HEK293 (cell line): ENCODE data around the gene CNIH3.

ENCODE experiments used
- CTCF ChIA-PET: fragments of 350-600 bp; formaldehyde crosslinking; extraction: SDS; loops from one replicate; lab custom pipeline; 2021; ENCODE audit warnings: antibody characterized with exemption; lab: Yijun Ruan, JAX
- POLR2A ChIA-PET: fragments of 300-600 bp; formaldehyde crosslinking; extraction: SDS; loops from one replicate; lab custom pipeline; 2020; ENCODE audit warnings: antibody characterized with exemption, inconsistent platforms; lab: Yijun Ruan, JAX
- H3K27ac ChIP-seq: fragments of 200-500 bp; sonication (Bioruptor generic); 2 replicates; pipeline ENCODE4 v1.5.1; 2014; ENCODE audit warnings: low read depth, low read length, control low read depth, inconsistent platforms; ENCODE audit errors: extremely low read depth
- H3K36me3 ChIP-seq, 2 experiments: fragments of 200-500 bp in 1 of 2; sonication (Bioruptor generic) in 1 of 2; 1 replicate in 1 of 2; 2 replicates in 1 of 2; pipeline ENCODE4 v1.5.1; 2014 to 2017; ENCODE audit warnings: inconsistent platforms in 2 of 2, low read length in 2 of 2; ENCODE audit not compliant: control insufficient read depth in 2 of 2, insufficient read depth in 1 of 2
- H3K4me1 ChIP-seq: fragments of 200-500 bp; sonication (Bioruptor generic); 2 replicates; pipeline ENCODE4 v1.5.1; 2014; ENCODE audit warnings: mild to moderate bottlenecking, low read length, inconsistent platforms; ENCODE audit not compliant: control insufficient read depth, insufficient read depth
- H3K4me3 ChIP-seq: 2 replicates; pipeline ENCODE4 v1.5.1; 2011; ENCODE audit warnings: low read depth, mild to moderate bottlenecking, control low read depth, low read length, moderate library complexity
- H3K9me3 ChIP-seq: fragments of 200-500 bp; sonication (Bioruptor generic); 2 replicates; pipeline ENCODE4 v1.5.1; 2014; ENCODE audit warnings: low read depth, low read length, inconsistent platforms; ENCODE audit not compliant: control insufficient read depth, insufficient read depth
- BCL6B ChIP-seq: fragments of 450-650 bp; formaldehyde crosslinking; IDR thresholded peaks from 2 replicates; pipeline ENCODE4 v1.5.1; 2017; ENCODE audit warnings: missing biosample characterization, missing genetic modification characterization
- IKZF3 ChIP-seq: fragments of 450-650 bp; IDR thresholded peaks from 2 replicates; pipeline ENCODE4 v1.5.0; 2018; ENCODE audit warnings: missing biosample characterization, mild to moderate bottlenecking, missing genetic modification characterization, moderate library complexity
- PRDM1 ChIP-seq: fragments of 450-650 bp; formaldehyde crosslinking; IDR thresholded peaks from 2 replicates; pipeline ENCODE4; 2016; ENCODE audit warnings: missing biosample characterization, missing genetic modification characterization
- YY2 ChIP-seq: fragments of 450-650 bp; formaldehyde crosslinking; IDR thresholded peaks from 2 replicates; pipeline ENCODE4 v1.5.1; 2016; ENCODE audit warnings: missing biosample characterization, missing genetic modification characterization
- ZBTB6 ChIP-seq: fragments of 450-650 bp; formaldehyde crosslinking; IDR thresholded peaks from 2 replicates; pipeline ENCODE4 v1.5.1; 2017; ENCODE audit warnings: missing biosample characterization, missing genetic modification characterization
- ZNF18 ChIP-seq: fragments of 450-650 bp; formaldehyde crosslinking; IDR thresholded peaks from 2 replicates; pipeline ENCODE4 v1.5.1; 2016; ENCODE audit warnings: missing biosample characterization, missing genetic modification characterization
- ZNF302 ChIP-seq: fragments of 450-650 bp; formaldehyde crosslinking; IDR thresholded peaks from 2 replicates; pipeline ENCODE4 v1.5.1; 2016; ENCODE audit warnings: missing biosample characterization, missing genetic modification characterization, low read depth
- ZNF324 ChIP-seq: fragments of 450-650 bp; formaldehyde crosslinking; IDR thresholded peaks from 2 replicates; pipeline ENCODE4 v1.5.1; 2016; ENCODE audit warnings: missing biosample characterization, missing genetic modification characterization
- ZNF354C ChIP-seq: fragments of 450-650 bp; formaldehyde crosslinking; IDR thresholded peaks from 2 replicates; pipeline ENCODE4 v1.5.1; 2016; ENCODE audit warnings: missing biosample characterization, missing genetic modification characterization, low read depth, borderline replicate concordance
- ZNF514 ChIP-seq: fragments of 450-650 bp; formaldehyde crosslinking; IDR thresholded peaks from 2 replicates; pipeline ENCODE4 v1.5.1; 2016; ENCODE audit warnings: missing biosample characterization, missing genetic modification characterization
- ZNF571 ChIP-seq: fragments of 450-650 bp; formaldehyde crosslinking; IDR thresholded peaks from 2 replicates; pipeline ENCODE4 v1.5.0; 2017; ENCODE audit warnings: missing biosample characterization, missing genetic modification characterization
- ZNF670 ChIP-seq: fragments of 450-650 bp; formaldehyde crosslinking; IDR thresholded peaks from 2 replicates; pipeline ENCODE4 v1.5.1; 2016; ENCODE audit warnings: missing biosample characterization, missing genetic modification characterization, low read depth
- ZNF791 ChIP-seq: fragments of 450-650 bp; formaldehyde crosslinking; IDR thresholded peaks from 2 replicates; pipeline ENCODE4 v1.5.1; 2016; ENCODE audit warnings: missing biosample characterization, missing genetic modification characterization
- ZNF837 ChIP-seq: fragments of 450-650 bp; formaldehyde crosslinking; IDR thresholded peaks from 2 replicates; pipeline ENCODE4 v1.5.1; 2016; ENCODE audit warnings: missing biosample characterization, missing genetic modification characterization
- TF ChIP-seq, protein P1 (sequence below): fragments of 450-650 bp; formaldehyde crosslinking; conservative IDR thresholded peaks from 2 replicates; pipeline ENCODE4 v1.5.1; 2016; ENCODE audit warnings: low read depth, missing biosample characterization, missing genetic modification characterization
- TF ChIP-seq, protein P2 (sequence below): fragments of 450-650 bp; formaldehyde crosslinking; IDR thresholded peaks from 2 replicates; pipeline ENCODE4 v1.5.1; 2016; ENCODE audit warnings: missing biosample characterization, missing genetic modification characterization

The CNIH3 gene

GRCh38 chr1:224732377-224733026 is 116.4 kb downstream of the CNIH3 start:
- TF ChIP-seq ZNF18 (tag by site-specific recombination): no peak
- no peak for TF ChIP-seq ZNF324
- no peak for TF ChIP-seq ZNF354C (tag by site-specific recombination)
- TF ChIP-seq ZNF791: no peak
- no peak for TF ChIP-seq ZBTB6 (tag by site-specific recombination)
- TF ChIP-seq, protein P1, sequence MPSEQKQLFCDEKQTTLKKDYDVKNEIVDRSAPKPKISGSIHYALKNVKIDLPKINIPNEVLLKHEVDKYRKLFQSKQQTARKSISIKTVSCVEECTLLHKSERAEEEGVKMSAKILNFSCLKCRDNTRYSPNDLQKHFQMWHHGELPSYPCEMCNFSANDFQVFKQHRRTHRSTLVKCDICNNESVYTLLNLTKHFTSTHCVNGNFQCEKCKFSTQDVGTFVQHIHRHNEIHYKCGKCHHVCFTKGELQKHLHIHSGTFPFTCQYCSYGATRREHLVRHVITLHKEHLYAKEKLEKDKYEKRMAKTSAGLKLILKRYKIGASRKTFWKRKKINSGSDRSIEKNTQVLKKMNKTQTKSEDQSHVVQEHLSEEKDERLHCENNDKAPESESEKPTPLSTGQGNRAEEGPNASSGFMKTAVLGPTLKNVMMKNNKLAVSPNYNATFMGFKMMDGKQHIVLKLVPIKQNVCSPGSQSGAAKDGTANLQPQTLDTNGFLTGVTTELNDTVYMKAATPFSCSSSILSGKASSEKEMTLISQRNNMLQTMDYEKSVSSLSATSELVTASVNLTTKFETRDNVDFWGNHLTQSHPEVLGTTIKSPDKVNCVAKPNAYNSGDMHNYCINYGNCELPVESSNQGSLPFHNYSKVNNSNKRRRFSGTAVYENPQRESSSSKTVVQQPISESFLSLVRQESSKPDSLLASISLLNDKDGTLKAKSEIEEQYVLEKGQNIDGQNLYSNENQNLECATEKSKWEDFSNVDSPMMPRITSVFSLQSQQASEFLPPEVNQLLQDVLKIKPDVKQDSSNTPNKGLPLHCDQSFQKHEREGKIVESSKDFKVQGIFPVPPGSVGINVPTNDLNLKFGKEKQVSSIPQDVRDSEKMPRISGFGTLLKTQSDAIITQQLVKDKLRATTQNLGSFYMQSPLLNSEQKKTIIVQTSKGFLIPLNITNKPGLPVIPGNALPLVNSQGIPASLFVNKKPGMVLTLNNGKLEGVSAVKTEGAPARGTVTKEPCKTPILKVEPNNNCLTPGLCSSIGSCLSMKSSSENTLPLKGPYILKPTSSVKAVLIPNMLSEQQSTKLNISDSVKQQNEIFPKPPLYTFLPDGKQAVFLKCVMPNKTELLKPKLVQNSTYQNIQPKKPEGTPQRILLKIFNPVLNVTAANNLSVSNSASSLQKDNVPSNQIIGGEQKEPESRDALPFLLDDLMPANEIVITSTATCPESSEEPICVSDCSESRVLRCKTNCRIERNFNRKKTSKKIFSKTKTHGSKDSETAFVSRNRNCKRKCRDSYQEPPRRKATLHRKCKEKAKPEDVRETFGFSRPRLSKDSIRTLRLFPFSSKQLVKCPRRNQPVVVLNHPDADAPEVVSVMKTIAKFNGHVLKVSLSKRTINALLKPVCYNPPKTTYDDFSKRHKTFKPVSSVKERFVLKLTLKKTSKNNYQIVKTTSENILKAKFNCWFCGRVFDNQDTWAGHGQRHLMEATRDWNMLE (tag by site-specific recombination): no peak
- TF ChIP-seq IKZF3: no peak
- no peak for TF ChIP-seq PRDM1 (tag by site-specific recombination)
- no peak for TF ChIP-seq ZNF670 (tag by site-specific recombination)
- no peak for TF ChIP-seq BCL6B (tag by site-specific recombination)
- TF ChIP-seq ZNF302 (tag by site-specific recombination): no peak
- TF ChIP-seq ZNF514 (tag by site-specific recombination): no peak
- no peak for TF ChIP-seq ZNF571 (tag by site-specific recombination)
- TF ChIP-seq ZNF837 (tag by site-specific recombination): no peak
- TF ChIP-seq, protein P2, sequence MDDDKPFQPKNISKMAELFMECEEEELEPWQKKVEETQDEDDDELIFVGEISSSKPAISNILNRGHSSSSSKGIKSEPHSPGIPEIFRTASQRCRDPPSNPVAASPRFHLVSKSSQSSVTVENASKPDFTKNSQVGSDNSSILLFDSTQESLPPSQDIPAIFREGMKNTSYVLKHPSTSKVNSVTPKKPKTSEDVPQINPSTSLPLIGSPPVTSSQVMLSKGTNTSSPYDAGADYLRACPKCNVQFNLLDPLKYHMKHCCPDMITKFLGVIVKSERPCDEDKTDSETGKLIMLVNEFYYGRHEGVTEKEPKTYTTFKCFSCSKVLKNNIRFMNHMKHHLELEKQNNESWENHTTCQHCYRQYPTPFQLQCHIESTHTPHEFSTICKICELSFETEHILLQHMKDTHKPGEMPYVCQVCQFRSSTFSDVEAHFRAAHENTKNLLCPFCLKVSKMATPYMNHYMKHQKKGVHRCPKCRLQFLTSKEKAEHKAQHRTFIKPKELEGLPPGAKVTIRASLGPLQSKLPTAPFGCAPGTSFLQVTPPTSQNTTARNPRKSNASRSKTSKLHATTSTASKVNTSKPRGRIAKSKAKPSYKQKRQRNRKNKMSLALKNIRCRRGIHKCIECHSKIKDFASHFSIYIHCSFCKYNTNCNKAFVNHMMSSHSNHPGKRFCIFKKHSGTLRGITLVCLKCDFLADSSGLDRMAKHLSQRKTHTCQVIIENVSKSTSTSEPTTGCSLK: no peak
- no peak for TF ChIP-seq YY2
- peaks cover 4% of the 10 kb centered on the region for H3K4me1 ChIP-seq
- H3K27ac ChIP-seq: no peak overlapping the region
- no peaks in the 10 kb centered on the region for H3K9me3 ChIP-seq
- ChIA-PET CTCF (interaction anchor here (1.2 kb wide), 1 partner anchor 22 kb away, joined by 3 read pairs; no protein-coding TSS in a partner anchor), POLR2A (no interaction called here)
- no peak overlapping the region for H3K4me3 ChIP-seq
- no peaks in the 10 kb centered on the region for H3K36me3 ChIP-seq
